Thyroid gland (tissue), 4 donors: ENCODE results near the gene NCOA3. TPM values are rescaled to one million over a fixed set of nuclear protein-coding genes. Genes with fewer than 3 reads are reported as not detected.
"Not testable (repeated sequence)": the region's sequence is repeated elsewhere in the genome, so short reads cannot be mapped to it uniquely, and the experiment has no call there.

Experiments
- DNase-seq, 2 donors: peaks; one replicate each; pipeline ENCODE4 v3.0.0-alpha.2; 2019
- H3K27ac ChIP-seq, 3 donors: fragments of 200-600 bp; sonication (generic); 1 replicate in 2 of 3; 2 replicates in 1 of 3; pipeline ENCODE4 v1.5.1; 2016 to 2019; ENCODE audit warnings: mild to moderate bottlenecking in 1 of 3, moderate library complexity in 1 of 3
- H3K27me3 ChIP-seq: fragments of 200-600 bp; sonication (generic); one replicate; pipeline ENCODE4 v1.5.1; 2019
- H3K36me3 ChIP-seq, 2 donors: fragments of 200-600 bp; sonication (generic); one replicate each; pipeline ENCODE4 v1.5.1; 2016 to 2019
- H3K4me1 ChIP-seq, 2 donors: fragments of 200-600 bp; sonication (generic); one replicate each; pipeline ENCODE4 v1.5.1; 2017 to 2019
- H3K4me3 ChIP-seq, 3 donors: fragments of 200-600 bp; sonication (generic); replicated peaks in 1 of 3; 1 replicate in 2 of 3; 2 replicates in 1 of 3; pipeline ENCODE4 v1.5.1; 2016; ENCODE audit warnings: mild to moderate bottlenecking in 1 of 3
- H3K9me3 ChIP-seq: fragments of 200-600 bp; sonication (generic); one replicate; pipeline ENCODE4 v1.5.1; 2017
- CTCF ChIP-seq, 6 experiments: fragments of 200-600 bp in 3 of 6; fragments of 450-650 bp in 3 of 6; sonication (generic) in 3 of 6; IDR thresholded peaks; one replicate each; pipeline ENCODE4 v1.5.1; 2016 to 2019; ENCODE audit warnings: antibody characterized with exemption in 6 of 6, mild to moderate bottlenecking in 2 of 6, inconsistent platforms in 1 of 6, moderate library complexity in 1 of 6
- POLR2A ChIP-seq, 2 donors: fragments of 450-650 bp; IDR thresholded peaks; one replicate each; pipeline ENCODE4 v1.6.1; 2017; ENCODE audit warnings: antibody characterized with exemption in 2 of 2, mild to moderate bottlenecking in 2 of 2, moderate library complexity in 1 of 2
- WGBS, 2 donors: methylation state at CpG; one replicate each; pipeline ENCODE4 v1.1.5; 2017; 5-methylcytosine and 5-hydroxymethylcytosine counted together
- intact Hi-C: fragments of 100-400 bp; cut with DNase I; formaldehyde crosslinking; loops from one replicate; pipeline ENCODE4 v1.15.1; 2023
- total RNA-seq, 4 donors: library from RNA; depleted of rRNA; stranded (reverse); fragments of >200 nt; gene quantifications; one replicate each; pipeline ENCODE4 v1.2.3, GENCODE V29; 2016

NCOA3 gene
- total RNA-seq, 4 donors from 2014 or later: 28.7 to 45.2 (median 36.8) TPM

- TF ChIP-seq POLR2A (IDR thresholded peaks at IDR 0.05): no peak
- TF ChIP-seq CTCF (IDR thresholded peaks at IDR 0.05): no peak
- 93 to 98% methylated on average over 9 of the region's 9 CpGs for WGBS, 2 donors
- intact Hi-C loops: no loop called here
- peaks cover 4 to 5% of the 10 kb centered on the region in 2 donors for H3K4me1 ChIP-seq
- DNase-seq: no peak
- H3K4me3 ChIP-seq: no peak overlapping the region
- no peak overlapping the region for H3K27ac ChIP-seq
- no peaks in the 10 kb centered on the region for H3K27me3 ChIP-seq
- H3K36me3 ChIP-seq: no peaks in the 10 kb centered on the region
- H3K9me3 ChIP-seq: no peaks in the 10 kb centered on the region
These were observed 51.3 kb downstream of the NCOA3 start for GRCh38 chr20:47552996-47553395.

- intact Hi-C loops, H3K4me1 ChIP-seq, H3K9me3 ChIP-seq, H3K27me3 ChIP-seq, H3K4me3 ChIP-seq, H3K36me3 ChIP-seq, DNase-seq, H3K27ac ChIP-seq: not testable (repeated sequence)
- 84 to 97% methylated on average over 7 of the region's 8 CpGs for WGBS, 2 donors
These were observed 52.0 kb downstream of the NCOA3 start for GRCh38 chr20:47553594-47554235.

DNA sequence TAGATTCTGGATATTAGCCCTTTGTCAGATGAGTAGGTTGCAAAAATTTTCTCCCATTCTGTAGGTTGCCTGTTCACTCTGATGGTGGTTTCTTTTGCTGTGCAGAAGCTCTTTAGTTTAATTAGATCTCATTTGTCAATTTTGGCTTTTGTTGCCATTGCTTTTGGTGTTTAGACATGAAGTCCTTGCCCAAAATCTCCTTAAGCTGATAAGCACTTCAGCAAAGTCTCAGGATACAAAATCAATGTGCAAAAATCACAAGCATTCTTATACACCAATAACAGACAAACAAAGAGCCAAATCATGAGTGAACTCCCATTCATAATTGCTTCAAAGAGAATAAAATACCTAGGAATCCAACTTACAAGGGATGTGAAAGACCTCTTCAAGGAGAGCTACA lies 52.6 kb downstream of the NCOA3 start:
- DNase-seq, intact Hi-C loops, H3K9me3 ChIP-seq, H3K4me3 ChIP-seq, H3K27me3 ChIP-seq, H3K27ac ChIP-seq, H3K36me3 ChIP-seq: not testable (repeated sequence)
- H3K4me1 ChIP-seq: peaks cover 4 to 15% of the 10 kb centered on the region in 2 donors

DNA sequence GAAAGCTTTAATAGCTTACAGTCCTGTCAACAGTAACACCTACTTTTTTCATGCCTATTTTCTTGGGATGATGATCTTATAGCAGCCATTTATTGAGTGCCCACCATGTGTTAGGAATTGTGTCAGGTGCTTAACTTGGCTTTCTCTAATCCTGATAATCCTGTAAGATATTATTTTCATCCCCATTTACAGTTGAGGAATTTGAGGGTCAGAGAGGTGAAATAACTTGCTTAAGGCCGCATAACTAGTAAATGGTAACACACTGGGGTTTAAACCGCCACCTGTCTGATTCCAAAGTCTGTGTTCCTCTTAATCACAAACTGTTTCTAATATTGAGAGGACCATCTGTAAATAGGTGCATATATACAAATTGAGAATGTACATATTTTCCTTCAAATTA lies 55.5 kb downstream of the NCOA3 start:
- 64 to 72% methylated on average over 2 of the region's 2 CpGs for WGBS, 2 donors
- Histone ChIP-seq H3K4me1 (peaks cover 8 to 32% of the 10 kb centered on the region in 2 donors), H3K9me3 (no peaks in the 10 kb centered on the region), H3K27me3 (no peaks in the 10 kb centered on the region), H3K36me3 (no peaks in the 10 kb centered on the region), H3K4me3 (no peak overlapping the region), H3K27ac (no peak overlapping the region)
- intact Hi-C loops: no loop called here
- DNase-seq: no peak
- TF ChIP-seq CTCF (IDR thresholded peaks at IDR 0.05) (no peak), POLR2A (IDR thresholded peaks at IDR 0.05) (no peak)

GRCh38 chr20:47557791-47558190 lies 56.1 kb downstream of the NCOA3 start:
- no peak for DNase-seq
- Histone ChIP-seq H3K4me1 (peaks cover 8 to 32% of the 10 kb centered on the region in 2 donors), H3K27me3 (no peaks in the 10 kb centered on the region), H3K27ac (no peak overlapping the region), H3K36me3 (no peaks in the 10 kb centered on the region), H3K4me3 (no peak overlapping the region), H3K9me3 (no peaks in the 10 kb centered on the region)
- intact Hi-C loops: no loop called here
- WGBS, 2 donors: 79 to 80% methylated on average over 7 of the region's 7 CpGs
- TF ChIP-seq CTCF (IDR thresholded peaks at IDR 0.05) (no peak), POLR2A (IDR thresholded peaks at IDR 0.05) (no peak)

DNA sequence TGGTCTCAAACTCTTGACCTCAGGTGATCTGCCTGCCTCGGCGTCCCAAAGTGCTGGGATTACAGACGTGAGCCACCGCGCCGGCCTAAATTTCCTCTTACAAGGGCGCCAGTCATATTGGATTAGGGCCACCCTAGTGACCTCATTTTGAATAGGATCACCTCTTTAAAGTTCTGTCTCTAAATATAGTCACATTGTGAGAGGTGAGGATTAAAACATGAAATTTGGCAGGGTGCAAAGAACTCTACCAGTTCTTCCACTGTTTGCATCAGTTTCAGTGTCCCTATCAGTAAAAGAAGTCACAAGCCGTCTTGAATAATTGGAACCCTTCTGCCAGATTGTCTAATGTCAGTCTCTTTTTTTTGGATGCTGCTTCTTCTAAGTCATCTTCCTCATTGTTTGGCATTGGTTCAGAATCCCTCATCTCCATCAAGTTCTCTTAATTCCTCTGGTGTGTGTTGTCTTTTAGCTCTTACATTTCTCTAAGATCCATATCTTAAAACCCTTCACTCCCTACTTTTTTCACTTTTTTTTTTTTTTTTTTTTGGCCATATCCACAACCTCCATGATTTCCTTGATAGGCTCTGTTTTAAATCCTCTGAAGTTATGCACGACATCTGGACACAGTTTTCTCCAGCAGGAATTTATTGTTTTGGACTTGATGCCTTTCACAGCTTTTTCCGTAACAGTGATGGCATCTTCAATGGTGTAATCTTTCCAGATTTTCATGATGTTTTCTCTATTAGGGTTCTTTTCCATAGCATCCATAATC lies 56.8 kb downstream of the NCOA3 start:
- intact Hi-C loops: no loop called here
- H3K27ac ChIP-seq: peak overlapping the region in 1 of 3 donors; percentile 47
- H3K4me1 ChIP-seq: peaks cover 8 to 32% of the 10 kb centered on the region in 2 donors
- 78 to 87% methylated on average over 10 of the region's 10 CpGs for WGBS, 2 donors
- H3K27me3 ChIP-seq: no peaks in the 10 kb centered on the region
- H3K4me3 ChIP-seq: no peak overlapping the region
- no peak for DNase-seq
- no peaks in the 10 kb centered on the region for H3K9me3 ChIP-seq
- TF ChIP-seq CTCF (IDR thresholded peaks at IDR 0.05) (no peak), POLR2A (IDR thresholded peaks at IDR 0.05) (no peak)
- H3K36me3 ChIP-seq: no peaks in the 10 kb centered on the region
